GM23338 (cell line): ENCODE results near the gene CACNA1G. TPM values are rescaled to one million over a fixed set of nuclear protein-coding genes. Genes with fewer than 3 reads are reported as not detected.

Experiments used
- ATAC-seq: fragments of 200-7000 bp; cut with Tn5 transposase; 3 replicates; pipeline ENCODE4 v1.9.1; 2020
- DNase-seq: peaks from one replicate; pipeline ENCODE4 v3.0.0-alpha.2; 2015; ENCODE audit warnings: low spot score
- H2AFZ ChIP-seq: fragments of 200-600 bp; sonication (generic); 2 replicates; pipeline ENCODE4 v1.8.0; 2016; ENCODE audit warnings: antibody characterized with exemption, mild to moderate bottlenecking, moderate library complexity
- H3F3A ChIP-seq: fragments of 200-600 bp; sonication (generic); replicated peaks from 2 replicates; pipeline ENCODE4 v1.8.0; 2017; ENCODE audit warnings: antibody characterized with exemption, mixed run types, low read depth
- H3K27ac ChIP-seq: fragments of 200-600 bp; sonication (generic); 2 replicates; pipeline ENCODE4 v1.6.1; 2016; ENCODE audit warnings: low read depth
- H3K27me3 ChIP-seq: fragments of 200-600 bp; sonication (generic); 2 replicates; pipeline ENCODE4 v1.8.0; 2016; ENCODE audit warnings: mild to moderate bottlenecking, mixed run types, moderate library complexity; ENCODE audit not compliant: insufficient read depth
- H3K36me3 ChIP-seq: fragments of 200-600 bp; sonication (generic); 2 replicates; pipeline ENCODE4 v1.8.0; 2016; ENCODE audit warnings: mild to moderate bottlenecking; ENCODE audit not compliant: insufficient read depth
- H3K4me1 ChIP-seq: fragments of 200-600 bp; sonication (generic); 2 replicates; pipeline ENCODE4 v1.8.0; 2016; ENCODE audit warnings: mild to moderate bottlenecking, moderate library complexity; ENCODE audit not compliant: insufficient read depth
- H3K4me2 ChIP-seq: fragments of 200-600 bp; sonication (generic); 2 replicates; pipeline ENCODE4 v1.7.1; 2017; ENCODE audit warnings: mixed run types
- H3K4me3 ChIP-seq: fragments of 200-600 bp; sonication (generic); 2 replicates; pipeline ENCODE4 v1.6.1; 2016; ENCODE audit warnings: mixed run types
- H3K79me2 ChIP-seq: fragments of 200-600 bp; sonication (generic); replicated peaks from 2 replicates; pipeline ENCODE4 v1.8.0; 2017; ENCODE audit warnings: mild to moderate bottlenecking; ENCODE audit not compliant: insufficient read depth
- H3K9me2 ChIP-seq: fragments of 200-600 bp; sonication (generic); 2 replicates; pipeline ENCODE4 v1.8.0; 2017; ENCODE audit not compliant: insufficient read depth
- H4K20me1 ChIP-seq: fragments of 200-600 bp; sonication (generic); replicated peaks from 2 replicates; pipeline ENCODE4 v1.8.0; 2017; ENCODE audit warnings: mild to moderate bottlenecking; ENCODE audit not compliant: insufficient read depth
- H3K27ac Mint-ChIP-seq: 2 replicates; pipeline ENCODE4 v1.8.0; 2020; ENCODE audit warnings: inconsistent platforms, mild to moderate bottlenecking, moderate library complexity, mixed read lengths
- H3K27me3 Mint-ChIP-seq: 3 replicates; pipeline ENCODE4 v1.8.0; 2022; ENCODE audit warnings: low read depth, mild to moderate bottlenecking, moderate library complexity, mixed read lengths, inconsistent platforms; ENCODE audit not compliant: insufficient read depth, poor library complexity
- H3K36me3 Mint-ChIP-seq: 3 replicates; pipeline ENCODE4 v1.8.0; 2021; ENCODE audit warnings: low read depth, mild to moderate bottlenecking, inconsistent platforms, moderate library complexity, mixed read lengths
- H3K4me1 Mint-ChIP-seq: 3 replicates; pipeline ENCODE4 v1.8.0; 2020; ENCODE audit warnings: mild to moderate bottlenecking, inconsistent platforms, mixed read lengths
- H3K4me3 Mint-ChIP-seq: 3 replicates; pipeline ENCODE4 v1.8.0; 2021; ENCODE audit warnings: moderate library complexity, mild to moderate bottlenecking, inconsistent platforms, mixed read lengths
- H3K9me3 Mint-ChIP-seq: 3 replicates; pipeline ENCODE4 v1.8.0; 2020; ENCODE audit warnings: moderate library complexity, mild to moderate bottlenecking, inconsistent platforms, mixed read lengths
- CREB1 ChIP-seq: fragments of 250-450 bp; sonication (Bioruptor Pico); IDR thresholded peaks from 2 replicates; pipeline ENCODE4 v1.5.0; 2020; ENCODE audit warnings: low read depth, mild to moderate bottlenecking, moderate library complexity
- CTCF ChIP-seq, 2 experiments: fragments of 200-600 bp in 1 of 2; sonication (generic) in 1 of 2; conservative IDR thresholded peaks; 2 replicates each; pipeline versions ENCODE4 v1.5.1 to v1.6.1; 2016 to 2017; ENCODE audit warnings: antibody characterized with exemption in 2 of 2, low read depth in 2 of 2, mild to moderate bottlenecking in 2 of 2, moderate library complexity in 1 of 2
- EZH2 ChIP-seq: fragments of 200-600 bp; sonication (generic); IDR thresholded peaks from one replicate; pipeline ENCODE4 v1.8.0; 2017; ENCODE audit warnings: antibody characterized with exemption, mild to moderate bottlenecking, low read depth; ENCODE audit not compliant: unreplicated experiment
- EZH2phosphoT487 ChIP-seq: fragments of 200-600 bp; sonication (generic); IDR thresholded peaks from one replicate; pipeline ENCODE4 v1.8.1; 2018; ENCODE audit warnings: antibody characterized with exemption; ENCODE audit not compliant: unreplicated experiment
- JUNB ChIP-seq: IDR thresholded peaks from one replicate; pipeline ENCODE4 v1.6.1; 2016; ENCODE audit warnings: antibody characterized with exemption; ENCODE audit not compliant: unreplicated experiment
- NANOG ChIP-seq: IDR thresholded peaks from 2 replicates; pipeline ENCODE4 v1.6.1; 2016; ENCODE audit warnings: antibody characterized with exemption, borderline replicate concordance
- POLR2AphosphoS5 ChIP-seq: IDR thresholded peaks from 2 replicates; pipeline ENCODE4 v1.6.1; 2016; ENCODE audit warnings: antibody characterized with exemption, low read depth
- REST ChIP-seq: IDR thresholded peaks from one replicate; pipeline ENCODE4 v1.6.1; 2018; ENCODE audit warnings: antibody characterized with exemption; ENCODE audit not compliant: unreplicated experiment
- STAT1 ChIP-seq: IDR thresholded peaks from one replicate; pipeline ENCODE4 v1.6.1; 2016; ENCODE audit warnings: antibody characterized with exemption; ENCODE audit not compliant: unreplicated experiment
- ZNF114 ChIP-seq: fragments of 250-450 bp; sonication (Bioruptor Pico); IDR thresholded peaks from 2 replicates; pipeline ENCODE4 v1.5.0; 2020; ENCODE audit warnings: mild to moderate bottlenecking, moderate library complexity
- ZNF331 ChIP-seq: fragments of 250-450 bp; sonication (Bioruptor Pico); IDR thresholded peaks from 2 replicates; pipeline ENCODE4 v1.5.0; 2020; ENCODE audit warnings: low read depth, mild to moderate bottlenecking, moderate library complexity
- ZNF462 ChIP-seq: fragments of 250-450 bp; sonication (Bioruptor Pico); IDR thresholded peaks from 2 replicates; pipeline ENCODE4 v1.5.0; 2020; ENCODE audit warnings: mild to moderate bottlenecking, moderate library complexity
- polyA plus RNA-seq: library from polyadenylated mRNA; unstranded; fragments of >200 nt; fragmentation: Nextera tagmentation; extraction: Ambion mirVana; gene quantifications from 2 replicates; pipeline ENCODE4 v1.2.1, GENCODE V29; 2016
- total RNA-seq: library from RNA; depleted of rRNA; stranded (reverse); fragments of >200 nt; shearing (Covaris generic); gene quantifications from 2 replicates; pipeline ENCODE4 v1.2.3, GENCODE V29; 2014
- TF ChIP-seq, protein P1 (sequence below): IDR thresholded peaks from 2 replicates; pipeline ENCODE4 v1.6.1; 2016; ENCODE audit warnings: antibody characterized with exemption

CACNA1G gene
- total and polyA plus RNA-seq, 2 experiments from 2014 or later = 1.4 to 5.1 TPM

GRCh38 chr17:50545311-50545710 lies 15.2 kb upstream of the CACNA1G start:
- H3K4me3 Mint-ChIP-seq = no peak overlapping the region
- Histone ChIP-seq H3K79me2 (no peaks in the 10 kb centered on the region), H3K4me3 (no peak overlapping the region), H3K4me1 (peaks cover 18% of the 10 kb centered on the region; the same call in 1 of the 2 replicates), H3F3A (no peaks in the 10 kb centered on the region), H3K36me3 (no peaks in the 10 kb centered on the region), H4K20me1 (no peaks in the 10 kb centered on the region), H3K4me2 (no peak overlapping the region), H2AFZ (no peak overlapping the region), H3K27ac (no peak overlapping the region), H3K9me2 (no peaks in the 10 kb centered on the region), H3K27me3 (peaks cover 11% of the 10 kb centered on the region)
- DNase-seq = no peak
- H3K9me3 Mint-ChIP-seq = no peaks in the 10 kb centered on the region
- peaks cover 24% of the 10 kb centered on the region for H3K27me3 Mint-ChIP-seq
- peaks cover 20% of the 10 kb centered on the region for H3K4me1 Mint-ChIP-seq
- no peaks in the 10 kb centered on the region; the same call in 2 of the 3 replicates for H3K36me3 Mint-ChIP-seq
- H3K27ac Mint-ChIP-seq = no peak overlapping the region
- TF ChIP-seq EZH2 = no peak
- TF ChIP-seq, protein P1, sequence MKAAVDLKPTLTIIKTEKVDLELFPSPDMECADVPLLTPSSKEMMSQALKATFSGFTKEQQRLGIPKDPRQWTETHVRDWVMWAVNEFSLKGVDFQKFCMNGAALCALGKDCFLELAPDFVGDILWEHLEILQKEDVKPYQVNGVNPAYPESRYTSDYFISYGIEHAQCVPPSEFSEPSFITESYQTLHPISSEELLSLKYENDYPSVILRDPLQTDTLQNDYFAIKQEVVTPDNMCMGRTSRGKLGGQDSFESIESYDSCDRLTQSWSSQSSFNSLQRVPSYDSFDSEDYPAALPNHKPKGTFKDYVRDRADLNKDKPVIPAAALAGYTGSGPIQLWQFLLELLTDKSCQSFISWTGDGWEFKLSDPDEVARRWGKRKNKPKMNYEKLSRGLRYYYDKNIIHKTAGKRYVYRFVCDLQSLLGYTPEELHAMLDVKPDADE = no peak
- no peak for TF ChIP-seq NANOG
- no peak for TF ChIP-seq ZNF331
- no peak for TF ChIP-seq CREB1
- no peak for TF ChIP-seq POLR2AphosphoS5
- no peak for TF ChIP-seq ZNF114 (CRISPR knock-in tag)
- TF ChIP-seq REST = no peak
- TF ChIP-seq ZNF462 (CRISPR knock-in tag) = no peak
- no peak for TF ChIP-seq CTCF (conservative IDR thresholded peaks at IDR 0.05; ENCODE audit: low read depth in 2 of 2)
- no peak for TF ChIP-seq JUNB
- TF ChIP-seq EZH2phosphoT487 = no peak
- TF ChIP-seq STAT1 = no peak
- no peak for ATAC-seq
